ENCODE results near the gene PRIM1.
A peak's percentile ranks its signal among the peaks of the same experiment; 100 is the strongest.
"Not testable (repeated sequence)": the region's sequence is repeated elsewhere in the genome, so short reads cannot be mapped to it uniquely, and the experiment has no call there.

PRIM1 gene

DNA sequence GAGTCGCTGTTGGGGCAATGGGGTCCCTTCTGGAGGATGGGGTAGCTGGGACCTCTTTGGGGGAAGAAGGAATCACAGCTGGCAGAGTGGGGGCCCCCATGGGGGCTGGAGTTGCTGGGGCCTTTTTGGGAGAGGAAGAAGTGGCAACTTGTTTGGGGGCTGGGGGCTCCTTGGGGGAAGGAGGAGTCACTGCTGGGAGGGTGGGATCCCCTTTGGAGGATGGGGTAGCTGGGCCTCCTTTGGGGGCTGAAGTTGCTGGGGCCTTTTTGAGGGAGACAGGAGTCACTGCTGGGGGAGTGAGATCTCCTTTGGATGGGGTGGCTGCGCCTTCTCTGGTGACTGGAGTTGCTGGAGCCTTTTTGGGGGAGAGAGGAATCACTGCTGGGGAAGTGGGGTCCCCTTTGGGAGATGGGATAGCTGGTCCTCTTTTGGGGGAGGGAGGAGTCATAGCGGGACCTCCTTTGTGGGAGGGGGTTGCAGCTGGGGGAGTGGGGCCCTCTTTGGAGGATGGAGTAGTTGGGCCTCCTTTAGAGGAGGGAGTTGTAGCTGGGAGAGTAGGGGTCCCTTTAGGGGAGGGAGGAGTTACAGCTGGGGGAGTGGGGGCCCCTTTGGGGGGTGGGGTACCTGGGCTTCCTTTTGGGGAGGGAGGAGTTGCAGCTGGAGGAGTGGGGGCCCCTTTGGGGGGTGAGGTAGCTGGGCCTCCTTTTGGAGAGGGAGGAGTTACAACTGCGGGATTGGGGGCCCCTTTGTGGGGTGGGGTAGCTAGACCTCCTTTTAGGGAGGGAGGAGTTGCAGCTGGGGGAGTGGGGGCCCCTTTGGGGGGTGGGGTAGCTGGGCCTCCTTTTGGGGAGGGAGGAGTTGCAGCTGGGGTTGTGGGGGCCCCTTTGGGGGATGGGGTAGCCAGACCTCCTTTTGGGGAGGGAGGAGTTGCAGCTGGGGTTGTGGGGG is 34.9 kb downstream of the PRIM1 start:
- no peak for DNase-seq

DNA sequence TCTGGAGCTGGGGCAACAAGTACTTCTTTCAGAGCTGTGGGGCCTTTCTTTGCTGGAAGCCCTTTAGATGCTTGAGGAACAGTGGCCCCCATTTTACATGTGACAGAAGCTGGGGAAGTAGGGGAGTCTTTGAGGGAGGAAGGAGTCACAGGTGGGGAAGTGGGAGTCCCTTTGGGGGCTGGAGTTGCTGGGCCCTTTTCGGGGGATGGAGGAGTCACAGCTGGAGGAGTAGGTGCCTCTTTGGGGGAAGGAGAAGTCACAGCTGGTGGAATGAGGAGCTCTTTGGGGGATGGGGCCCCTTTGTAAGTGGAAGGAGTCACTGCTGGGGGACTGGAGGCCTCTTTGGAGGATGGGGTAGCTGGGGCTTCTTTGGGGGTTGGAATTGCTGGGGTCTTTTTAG is 35.7 kb downstream of the PRIM1 start:
- no peak for DNase-seq

DNA sequence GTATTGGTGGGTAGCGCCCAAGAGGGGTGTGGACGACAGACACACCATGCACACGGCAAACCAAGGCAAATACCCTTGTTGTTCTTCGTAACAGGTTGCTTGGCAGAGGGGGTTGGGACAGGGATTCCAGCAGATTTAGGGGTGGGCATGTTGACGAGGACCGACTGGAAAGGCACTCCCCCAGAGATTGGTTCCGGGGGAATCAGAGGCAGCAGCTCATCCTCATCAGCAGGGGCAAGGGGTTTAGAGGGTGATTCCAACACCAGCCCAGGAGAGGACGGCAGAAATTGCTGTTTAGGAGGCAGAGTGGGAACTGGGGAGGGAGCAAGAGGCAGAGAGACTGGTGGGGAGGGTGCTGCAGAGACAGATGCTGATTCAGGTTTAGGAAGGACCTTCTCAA is 36.3 kb downstream of the PRIM1 start:
- DNase-seq = no peak

DNA sequence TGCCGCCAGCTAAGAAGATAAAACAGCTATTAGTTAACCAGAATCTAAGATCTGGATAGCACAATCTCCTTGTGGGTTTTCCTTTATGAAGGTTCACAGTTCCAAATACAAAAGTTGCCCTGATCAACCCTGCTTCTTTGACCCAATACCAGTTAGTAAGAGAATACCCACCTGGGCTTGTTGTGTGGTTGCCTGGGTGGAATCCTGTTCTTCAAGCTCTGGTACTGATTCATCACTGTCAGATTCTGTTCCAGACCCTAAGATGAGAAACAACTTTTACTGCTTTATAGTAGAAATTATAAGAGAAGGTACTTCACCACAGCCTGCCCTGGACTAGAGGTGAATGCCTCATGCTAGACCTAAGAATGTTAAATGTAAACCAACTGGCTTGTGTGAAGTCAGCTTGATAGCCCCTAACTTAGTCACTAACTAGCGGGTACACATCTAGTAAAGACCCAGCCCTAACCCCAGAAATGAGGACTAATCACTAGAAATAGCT is 37.6 kb downstream of the PRIM1 start:
- no peak for DNase-seq

DNA sequence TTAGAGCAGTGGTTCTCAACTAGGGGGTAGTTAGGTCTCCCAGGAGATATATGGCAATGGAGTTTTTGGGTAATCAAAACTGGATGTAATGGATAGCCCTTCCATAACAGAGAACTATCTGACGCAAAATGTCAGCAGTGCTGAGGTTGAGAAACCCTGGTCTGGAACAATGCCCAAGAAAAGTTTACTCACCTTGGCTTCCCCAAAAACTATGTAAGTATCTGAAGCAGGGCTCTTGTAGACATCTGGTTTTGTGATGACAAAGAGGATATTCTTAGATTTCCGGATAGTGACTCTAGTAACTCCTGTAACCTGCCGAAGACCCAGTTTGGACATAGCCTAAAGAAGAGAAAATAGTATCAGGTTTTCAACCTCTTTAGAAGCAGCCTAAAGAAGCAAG is 38.8 kb downstream of the PRIM1 start:
- no peak for DNase-seq

DNA sequence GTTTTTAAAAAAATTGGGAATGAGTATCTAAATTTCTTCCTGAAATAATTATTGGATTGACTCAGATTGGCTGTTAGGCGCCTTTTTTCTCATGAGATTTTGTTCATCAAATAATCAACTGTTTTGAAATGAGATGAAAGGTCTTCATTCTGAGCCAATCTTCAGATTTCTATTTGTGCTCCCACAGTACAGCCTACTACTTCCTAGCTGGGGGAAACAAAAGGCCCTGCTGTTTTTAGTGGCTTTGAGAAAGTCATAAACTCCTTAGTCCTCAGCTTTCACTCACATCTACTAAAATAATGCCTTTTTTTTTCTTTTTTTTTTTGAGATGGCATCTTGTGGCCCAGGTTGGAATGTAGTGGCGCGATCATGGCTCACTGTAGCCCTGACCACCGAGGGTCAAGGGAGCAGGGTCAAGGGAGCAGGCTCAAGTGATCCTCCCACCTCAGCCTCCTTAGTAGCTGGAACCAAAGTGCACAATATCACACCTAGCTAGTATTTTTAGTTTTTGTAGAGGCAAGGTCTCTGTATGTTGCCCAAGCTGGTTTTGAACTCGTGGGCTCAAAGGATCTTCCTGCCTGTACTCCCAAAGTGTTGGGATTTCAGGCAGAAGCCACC is 42.3 kb downstream of the PRIM1 start:
- no peak for DNase-seq

DNA sequence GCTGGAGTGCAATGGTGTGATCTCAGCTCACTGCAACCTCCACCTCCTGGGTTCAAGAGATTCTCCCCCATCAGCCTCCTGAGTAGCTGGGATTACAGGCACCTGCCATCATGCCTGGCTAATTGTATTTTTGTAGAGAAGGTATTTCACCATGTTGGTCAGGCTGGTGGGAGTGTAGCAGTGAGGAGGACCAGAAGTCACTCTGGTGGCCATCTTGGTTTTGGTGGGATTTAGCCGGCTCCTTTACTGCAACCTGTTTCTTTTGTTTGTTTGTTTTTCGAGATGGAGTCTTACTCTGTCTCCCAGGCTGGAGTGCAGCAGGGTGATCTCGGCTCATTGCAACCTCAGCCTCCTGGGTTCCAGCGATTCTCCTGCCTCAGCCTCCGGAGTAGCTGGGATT is 47.6 kb downstream of the PRIM1 start:
- not testable (repeated sequence) for DNase-seq

DNA sequence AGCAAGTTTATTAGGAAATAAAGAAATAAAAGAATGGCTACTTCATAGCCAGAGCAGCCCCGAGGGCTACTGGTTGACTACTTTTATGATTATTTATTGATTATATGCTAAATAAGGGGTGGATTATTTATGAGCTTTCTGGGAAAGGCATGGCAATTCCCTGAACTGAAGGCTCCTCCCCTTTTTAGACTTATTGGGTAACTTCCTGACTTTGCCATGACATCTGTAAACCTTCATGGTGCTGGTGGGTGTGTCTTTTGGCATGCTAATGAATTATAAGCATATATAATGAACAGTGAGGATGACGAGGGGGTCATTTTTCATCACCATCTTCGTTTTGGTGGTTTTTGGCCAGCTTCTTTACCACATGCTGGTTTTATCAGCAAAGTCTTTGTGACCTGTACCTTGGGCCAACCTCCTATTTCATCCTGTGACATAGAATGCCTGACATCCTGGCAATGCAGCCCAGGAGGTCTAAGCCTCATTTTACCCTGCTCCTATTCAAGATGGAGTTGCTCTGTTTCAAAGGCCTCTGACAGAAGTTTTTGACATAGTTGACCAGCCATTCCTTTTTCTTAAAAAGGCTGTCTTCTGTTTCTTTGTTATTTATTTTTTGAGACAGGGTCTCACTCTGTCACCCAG is 53.0 kb downstream of the PRIM1 start:
- DNase-seq = peak in 1 of 2 experiments; percentile 20

DNA sequence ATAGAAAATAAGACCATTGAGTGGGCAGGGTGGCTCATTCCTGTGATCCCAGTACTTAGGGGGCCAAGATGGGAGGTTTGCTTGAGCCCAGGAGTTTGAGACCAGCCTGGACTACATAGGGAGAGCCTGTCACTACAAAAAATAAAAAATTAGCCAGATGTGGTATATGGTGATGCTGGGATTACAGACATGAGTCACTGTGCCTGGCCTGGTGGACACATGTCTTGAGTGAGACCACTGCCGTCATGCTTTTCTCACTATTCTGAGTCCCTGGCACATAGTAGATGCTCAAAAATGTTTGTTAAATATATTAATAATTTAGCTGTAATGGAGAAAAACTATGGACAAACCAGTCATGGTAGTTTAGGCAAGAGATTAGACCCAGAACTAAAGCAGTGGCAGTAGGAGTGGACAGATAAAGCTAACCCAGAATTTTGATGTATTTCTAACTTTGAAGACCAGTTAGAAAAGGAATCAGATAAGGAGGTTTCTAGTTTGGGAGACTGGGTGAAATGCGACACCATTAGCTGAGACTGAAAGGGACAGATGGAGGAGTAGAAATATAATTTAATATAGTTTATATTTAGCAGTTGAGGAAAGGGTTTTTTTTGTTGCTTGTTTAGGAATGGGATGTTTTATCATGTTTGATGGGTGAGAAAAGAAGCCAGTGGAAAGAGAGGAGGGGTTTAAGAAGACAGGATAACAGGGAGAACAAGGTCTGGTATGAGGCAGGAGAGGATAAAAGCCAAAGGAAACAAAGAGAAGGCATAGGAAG is 56.6 kb downstream of the PRIM1 start:
- no peak for DNase-seq

DNA sequence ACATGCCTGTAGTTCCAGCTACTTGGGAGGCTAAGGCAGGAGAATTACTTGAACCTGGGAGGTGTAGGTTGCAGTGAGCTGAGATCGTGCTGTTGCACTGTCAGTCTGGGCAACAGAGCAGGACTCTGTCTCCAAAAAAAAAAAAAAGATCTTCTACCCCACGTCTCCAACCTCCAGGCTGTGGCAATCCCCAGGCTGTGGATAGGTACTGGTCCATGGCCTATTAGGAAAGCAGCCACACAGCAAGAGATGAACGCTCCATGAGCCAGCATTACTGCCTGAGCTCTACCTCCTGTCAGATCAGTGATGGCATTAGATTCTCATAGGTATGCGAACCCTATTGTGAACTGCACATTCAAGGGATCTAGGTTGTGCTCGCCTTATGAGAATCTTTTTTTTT is 58.0 kb downstream of the PRIM1 start:
- DNase-seq = no peak

DNA sequence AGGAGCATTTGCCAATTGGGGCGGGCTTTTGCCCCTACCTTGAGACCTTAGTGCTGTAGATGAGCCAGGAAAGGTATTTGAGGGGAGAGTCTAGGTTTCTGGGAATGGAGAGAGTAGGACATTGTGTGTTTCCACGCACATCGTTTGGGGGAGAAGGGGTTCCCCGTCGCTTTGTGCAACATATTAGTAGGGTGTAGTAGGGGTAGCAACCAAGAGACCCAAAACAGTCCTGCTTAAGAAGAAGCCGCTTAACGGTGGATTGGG is 63.3 kb downstream of the PRIM1 start:
- DNase-seq = no peak

DNA sequence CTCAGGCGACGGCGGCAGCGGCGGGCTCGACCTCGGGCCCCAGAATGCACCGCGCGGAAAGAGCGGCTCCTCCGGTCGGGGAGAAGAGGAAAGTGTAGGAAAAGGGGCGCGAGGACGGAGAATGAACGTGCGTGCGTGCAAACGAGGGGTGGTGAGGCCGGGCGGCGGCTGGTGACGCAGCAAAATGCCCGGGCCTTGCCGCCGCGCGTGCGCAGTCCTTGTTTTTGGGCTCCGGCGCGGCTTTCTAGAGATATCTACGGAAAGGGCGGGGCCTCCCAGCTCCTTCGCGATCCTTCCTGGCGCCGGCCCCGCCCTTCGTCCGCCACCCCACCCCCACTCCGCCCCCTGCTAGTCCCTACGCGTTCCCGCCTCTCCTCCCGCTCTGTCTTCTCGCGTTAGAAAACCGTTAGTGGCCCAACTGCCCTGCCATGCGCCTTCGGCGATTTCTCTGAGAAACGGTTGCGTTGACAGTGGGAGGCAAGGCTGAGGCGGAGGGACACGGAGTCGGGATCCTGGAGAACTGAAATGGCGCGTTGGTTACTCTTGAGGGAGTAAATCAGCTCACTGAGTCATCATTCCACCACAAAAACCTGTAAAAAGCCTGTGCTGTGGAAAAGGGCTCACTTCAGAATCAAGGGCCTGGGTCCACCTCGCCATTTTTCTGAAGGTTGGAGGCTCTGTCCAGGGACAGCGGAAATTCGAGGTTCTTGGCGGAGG is 63.8 kb downstream of the PRIM1 start, which contains the start of gene PTGES3:
Gene PTGES3, minus strand, starts transcription at position 156 of the 717 bp plus-strand sequence. CDS start 285 bp downstream, outside the sequence.
- peak; percentile 97 to 98 for DNase-seq

DNA sequence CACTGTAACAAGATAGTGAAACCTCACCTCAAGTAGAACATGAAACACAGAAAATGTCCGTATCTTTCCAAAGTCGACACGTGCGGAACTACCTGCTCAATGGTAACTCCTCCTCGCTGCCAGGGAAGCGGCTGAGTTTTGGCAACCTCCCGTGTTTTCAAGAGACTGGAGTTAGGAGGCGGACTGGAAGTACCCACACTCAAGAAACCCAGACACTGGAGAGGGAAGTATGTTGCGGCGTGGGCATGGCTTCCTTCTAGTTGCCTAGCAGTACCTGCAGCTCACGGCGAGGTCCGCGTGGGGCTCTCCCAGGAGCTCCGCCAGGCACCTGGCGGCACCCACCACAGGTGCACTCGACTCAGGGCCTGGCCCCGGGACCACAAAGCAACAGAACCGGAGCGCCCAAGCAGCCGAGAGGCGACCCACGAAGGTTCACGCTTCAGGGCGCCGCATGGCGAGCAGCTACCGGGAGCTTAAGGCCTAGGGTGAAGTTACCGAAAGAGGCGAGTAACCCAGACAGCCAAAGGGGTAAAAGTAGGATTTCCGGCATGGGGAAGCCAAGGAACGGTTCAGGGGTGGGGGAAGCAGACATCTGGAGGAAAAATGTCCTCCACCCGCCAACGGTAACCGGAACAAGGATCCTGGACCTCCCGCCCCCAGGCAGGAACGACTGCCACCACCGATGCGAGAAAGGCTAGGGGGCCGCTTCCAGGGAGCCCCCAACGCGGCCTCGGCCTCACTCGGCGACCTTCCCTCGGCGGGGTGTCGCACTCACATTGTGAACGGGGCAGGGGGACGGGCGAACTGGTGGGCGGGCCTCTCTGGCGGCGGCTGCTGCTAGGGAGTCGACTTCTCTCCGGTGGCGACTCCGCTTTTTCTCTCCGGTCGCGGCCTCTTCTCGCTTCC is 64.6 kb downstream of the PRIM1 start:
- DNase-seq = peak; percentile 19 to 23

DNA sequence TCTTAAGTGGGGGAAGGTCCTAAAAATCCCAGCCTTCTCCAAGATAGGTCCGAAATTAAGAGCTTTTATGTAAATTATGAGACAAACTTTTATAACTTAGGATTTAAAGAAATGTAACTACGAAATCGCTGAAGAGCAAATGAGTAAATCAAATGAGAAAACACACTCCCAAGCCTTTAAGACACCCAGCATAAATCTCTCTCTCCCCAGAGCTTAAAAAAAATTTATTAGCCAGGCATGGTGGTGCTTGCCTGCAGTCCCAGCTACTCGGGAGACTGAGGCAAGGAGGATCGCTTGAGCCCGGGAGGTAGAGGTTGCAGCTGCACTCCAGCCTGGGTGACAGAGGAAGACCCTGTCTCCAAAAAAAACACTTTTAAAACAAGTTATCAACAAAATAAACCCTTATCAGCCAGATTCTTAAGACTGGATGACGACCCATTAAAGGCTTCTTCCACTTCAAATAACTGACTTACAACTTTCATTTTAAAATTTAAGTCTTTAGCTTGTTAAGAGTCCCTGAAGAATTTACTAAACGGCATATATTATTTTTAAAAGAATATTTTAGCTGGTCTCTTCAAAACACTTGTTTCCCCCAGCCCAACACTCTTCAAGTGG is 67.3 kb downstream of the PRIM1 start:
- no peak for DNase-seq

DNA sequence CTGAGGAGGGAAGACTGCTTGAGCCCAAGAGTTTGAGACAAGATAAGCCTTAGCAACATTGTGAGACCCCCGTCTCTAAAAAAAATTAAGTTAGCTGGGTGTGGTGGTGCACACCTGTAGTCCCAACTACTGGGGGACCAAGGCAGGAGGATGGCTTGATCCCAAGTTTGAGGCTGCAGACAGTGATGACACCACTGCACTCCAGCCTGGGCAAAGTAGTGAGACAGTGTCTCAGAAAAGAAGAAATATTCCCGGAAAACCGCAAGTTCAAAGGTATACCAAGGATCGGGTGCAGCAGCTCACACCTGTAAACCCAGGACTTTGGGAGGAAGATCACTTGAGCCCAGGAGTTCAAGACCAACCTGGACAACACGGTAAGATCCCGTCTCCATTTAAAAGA is 69.8 kb downstream of the PRIM1 start:
- no peak for DNase-seq
